PC-3 (cell line): ENCODE measurements around the gene C11orf91.

Experiments
- CTCF ChIP-seq: fragments of 300-600 bp; sonication (generic); conservative IDR thresholded peaks from 2 replicates; pipeline ENCODE4 v1.5.1; 2017; ENCODE audit warnings: antibody characterized with exemption, low read depth, mild to moderate bottlenecking, low read length
- EZH2phosphoT487 ChIP-seq: fragments of 300-600 bp; sonication (generic); IDR thresholded peaks from 2 replicates; pipeline ENCODE4 v1.6.1; 2018; ENCODE audit warnings: mild to moderate bottlenecking, antibody characterized with exemption, low read length, borderline replicate concordance

DNA sequence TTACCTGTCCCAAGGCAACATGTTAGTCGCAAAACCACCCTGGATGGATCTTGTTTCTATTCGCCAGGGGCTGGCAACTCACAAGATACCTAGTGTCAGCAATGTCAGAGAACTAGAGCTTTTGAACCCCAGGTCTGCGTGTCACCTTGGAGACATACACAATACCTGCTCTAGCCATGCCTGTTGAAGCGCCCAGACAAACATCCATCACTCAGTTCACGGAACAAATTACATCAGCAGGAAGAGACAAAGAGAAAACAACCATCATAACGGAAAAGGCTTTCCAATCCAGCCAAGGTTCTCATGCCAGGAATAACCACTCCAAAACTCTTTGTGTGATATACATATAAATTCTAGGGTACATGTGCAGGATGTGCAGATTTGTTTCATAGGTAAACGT lies 33.4 kb upstream of the C11orf91 start:
- TF ChIP-seq CTCF (no peak), EZH2phosphoT487 (no peak)
